Fibroblast of upper back skin (primary cell): ENCODE data around the gene CUTC.
"Not testable (repeated sequence)": the region's sequence is repeated elsewhere in the genome, so short reads cannot be mapped to it uniquely, and the experiment has no call there.

Experiments
- DNase-seq: peaks from one replicate; pipeline ENCODE4 v3.0.0-alpha.2; 2013

CUTC gene, protein sequence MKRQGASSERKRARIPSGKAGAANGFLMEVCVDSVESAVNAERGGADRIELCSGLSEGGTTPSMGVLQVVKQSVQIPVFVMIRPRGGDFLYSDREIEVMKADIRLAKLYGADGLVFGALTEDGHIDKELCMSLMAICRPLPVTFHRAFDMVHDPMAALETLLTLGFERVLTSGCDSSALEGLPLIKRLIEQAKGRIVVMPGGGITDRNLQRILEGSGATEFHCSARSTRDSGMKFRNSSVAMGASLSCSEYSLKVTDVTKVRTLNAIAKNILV

GRCh38 chr10:99732033-99732842 is at the start of gene CUTC, which contains the start of gene COX15:
CUTC (plus strand) TSS chr10:99732234; CDS start chr10:99732349, 115 bp downstream.
COX15 (minus strand) TSS chr10:99732127; CDS start chr10:99732049, 78 bp downstream.
- peak; percentile 95 for DNase-seq

DNA sequence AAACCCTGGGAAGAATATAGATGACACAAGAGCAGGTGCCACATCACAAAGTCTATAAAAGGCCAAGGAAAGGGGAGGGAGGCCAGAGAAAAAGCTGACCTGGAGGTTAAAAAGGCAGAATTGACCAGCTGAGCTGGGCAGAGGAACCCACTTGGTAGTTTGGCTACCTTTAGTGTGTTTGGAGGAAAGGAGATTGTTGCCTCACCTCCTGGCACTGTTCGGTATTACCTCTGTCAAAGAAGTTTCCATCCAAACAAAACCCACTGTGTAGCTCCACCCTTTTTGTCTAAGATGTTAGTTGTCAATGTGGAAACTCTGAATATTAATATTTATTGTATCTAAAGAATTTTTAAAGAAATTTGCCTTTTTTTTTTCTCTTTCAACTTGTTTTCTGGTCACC is 49.3 kb upstream of the CUTC start:
- no peak for DNase-seq

DNA sequence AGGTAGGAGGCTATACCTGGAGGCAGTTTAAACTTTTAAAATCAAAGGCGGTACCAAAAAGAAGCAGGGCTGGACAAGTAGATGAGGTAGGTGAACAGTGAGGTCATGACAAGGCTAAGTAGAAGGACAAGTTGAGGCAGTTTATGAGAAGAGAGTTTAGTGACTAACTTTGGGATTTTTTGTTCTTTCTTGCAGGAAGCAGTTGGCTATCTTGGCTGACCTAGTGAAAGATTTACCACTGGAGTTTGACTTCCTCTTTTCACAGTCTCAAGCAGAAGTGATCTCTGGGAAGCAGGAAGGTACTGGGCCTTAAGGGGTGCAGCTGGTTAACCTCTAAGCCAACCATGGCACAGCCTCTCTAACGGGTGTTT is 46.5 kb upstream of the CUTC start:
- DNase-seq = no peak

GRCh38 chr10:99689461-99689860 is 42.6 kb upstream of the CUTC start:
- no peak for DNase-seq

GRCh38 chr10:99693933-99694583 is 38.0 kb upstream of the CUTC start:
- peak; percentile 83 for DNase-seq

DNA sequence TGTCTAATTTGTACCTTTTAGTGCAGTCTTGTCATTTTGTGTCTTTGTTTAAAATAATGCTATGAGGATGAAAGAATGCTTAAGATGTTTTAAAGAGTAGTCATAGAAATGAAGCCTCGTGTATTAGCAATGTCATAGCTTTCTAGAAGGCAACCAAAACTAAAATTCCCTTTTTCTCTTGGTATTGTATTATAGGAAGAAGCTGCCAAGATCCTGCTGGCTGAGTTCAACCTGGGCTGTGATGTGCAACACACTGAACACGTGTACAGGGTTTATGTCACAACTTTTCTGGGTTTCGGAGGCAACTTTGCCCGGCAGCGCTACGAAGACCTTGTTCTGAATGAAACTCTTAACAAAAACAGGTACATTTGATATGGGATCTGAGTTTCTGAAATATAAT is 36.3 kb upstream of the CUTC start:
- peak; percentile 40 for DNase-seq

DNA sequence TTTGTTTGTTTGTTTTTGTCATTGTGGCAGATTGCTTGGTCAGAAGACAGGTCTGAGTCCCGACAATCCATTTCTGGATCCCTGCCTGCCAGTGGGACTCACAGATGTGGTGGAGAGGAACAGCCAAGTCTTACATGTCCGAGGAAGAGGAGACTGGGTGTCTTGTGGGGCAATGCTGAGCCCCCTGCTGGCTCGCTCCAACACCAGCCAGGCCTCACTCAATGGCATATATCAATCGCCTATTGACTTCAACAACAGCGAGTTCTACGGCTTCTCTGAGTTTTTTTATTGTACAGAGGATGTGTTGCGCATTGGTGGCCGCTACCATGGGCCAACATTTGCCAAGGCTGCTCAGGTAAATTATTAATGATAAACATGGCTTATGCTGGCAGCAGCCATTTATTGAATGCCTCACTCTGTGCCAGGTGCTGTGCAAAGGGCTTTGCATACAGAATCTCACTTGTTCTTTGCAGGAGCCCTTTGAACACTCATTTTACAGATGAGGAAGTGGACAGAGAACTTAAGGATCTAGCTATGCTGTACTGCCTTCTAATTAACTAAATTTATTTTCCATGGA is 33.4 kb upstream of the CUTC start:
- no peak for DNase-seq

DNA sequence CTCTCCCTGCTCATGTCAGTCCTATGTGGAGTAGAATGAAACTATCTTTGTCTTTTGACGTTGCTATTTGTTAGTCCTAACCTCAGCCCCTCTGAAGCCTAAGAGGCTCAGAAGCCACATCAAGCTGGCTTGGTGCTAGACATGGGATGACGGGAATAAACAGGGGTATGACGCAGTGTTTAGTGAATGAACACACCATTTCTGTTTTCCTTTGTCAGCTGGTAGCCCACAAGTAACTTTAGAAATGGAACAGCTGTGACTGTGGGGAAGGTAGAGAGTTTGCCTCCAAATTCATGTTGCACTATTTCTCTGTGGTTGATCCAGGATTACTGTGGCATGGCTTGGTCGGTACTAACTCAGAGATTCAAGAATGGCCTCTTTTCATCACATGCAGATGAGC is 31.4 kb upstream of the CUTC start:
- no peak for DNase-seq

GRCh38 chr10:99708428-99709012 is 23.5 kb upstream of the CUTC start:
- DNase-seq = no peak

- DNase-seq = peak; percentile 51
These were observed 22.4 kb upstream of the CUTC start for GRCh38 chr10:99709480-99710229.

GRCh38 chr10:99711129-99711719 is 20.8 kb upstream of the CUTC start:
- DNase-seq = peak; percentile 72

GRCh38 chr10:99714446-99714845 is 17.6 kb upstream of the CUTC start:
- no peak for DNase-seq

DNA sequence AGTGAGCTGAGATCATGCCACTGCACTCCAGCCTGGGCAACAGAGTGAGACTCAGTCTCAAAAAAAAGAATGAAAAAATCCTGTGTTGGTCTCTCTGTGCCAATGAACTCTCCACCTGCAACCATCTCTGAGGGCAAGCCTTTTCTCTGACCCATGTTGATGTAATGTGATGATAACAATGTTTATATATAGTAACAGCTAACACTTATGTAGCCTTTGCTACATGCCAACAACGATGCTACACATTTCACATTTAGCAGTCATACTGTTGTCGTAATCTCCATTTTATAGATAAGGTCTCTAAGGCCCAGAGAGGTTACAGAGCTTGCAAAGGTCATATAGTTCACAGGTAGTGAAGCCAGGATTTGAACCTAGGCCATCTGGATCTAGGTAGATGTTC is 11.6 kb upstream of the CUTC start:
- DNase-seq = no peak

GRCh38 chr10:99730026-99730425 is 2.0 kb upstream of the CUTC start:
- peak; percentile 11 for DNase-seq

GRCh38 chr10:99731306-99732032 is 565 bp upstream of the CUTC start:
- DNase-seq = no peak

- DNase-seq = no peak
These were observed 1.3 kb downstream of the CUTC start for GRCh38 chr10:99733366-99733765.

DNA sequence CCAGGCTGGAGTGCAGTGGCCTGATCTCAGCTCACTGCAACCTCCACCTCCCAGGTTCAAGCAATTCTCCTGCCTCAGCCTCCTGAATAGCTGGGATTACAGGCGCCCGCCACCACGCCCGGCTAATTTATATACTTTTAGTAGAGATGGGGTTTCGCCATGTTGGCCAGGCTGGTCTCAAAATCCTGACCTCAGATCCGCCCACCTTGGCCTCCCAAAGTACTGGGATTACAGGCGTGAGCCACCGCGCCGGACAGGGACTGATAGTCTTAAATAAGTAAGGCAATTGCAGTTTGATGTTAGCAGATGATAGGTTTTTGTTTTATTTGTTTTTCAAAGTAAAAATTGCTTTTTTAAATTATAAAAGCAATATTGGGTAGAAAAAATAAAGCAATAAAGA is 2.1 kb downstream of the CUTC start:
- DNase-seq = not testable (repeated sequence)

DNA sequence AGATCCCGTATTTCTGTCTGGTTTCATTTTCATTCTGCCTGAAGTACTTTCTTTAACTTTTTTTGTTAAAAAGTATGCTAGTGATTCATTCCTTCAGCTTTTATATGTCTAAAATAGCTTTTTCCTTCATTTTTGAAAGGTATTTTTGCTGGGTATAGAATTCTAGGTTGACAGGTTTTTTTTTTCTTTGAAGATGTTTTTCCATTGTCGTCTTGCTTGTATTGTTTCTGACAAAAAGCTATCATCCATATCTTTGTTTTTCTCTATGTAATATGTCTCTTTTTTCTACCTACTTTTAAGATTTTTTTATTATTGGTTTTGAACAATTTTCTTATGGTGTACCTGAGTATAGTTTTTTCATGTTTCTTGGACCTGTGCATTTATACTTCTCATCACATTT is 8.2 kb downstream of the CUTC start:
- DNase-seq = no peak

DNA sequence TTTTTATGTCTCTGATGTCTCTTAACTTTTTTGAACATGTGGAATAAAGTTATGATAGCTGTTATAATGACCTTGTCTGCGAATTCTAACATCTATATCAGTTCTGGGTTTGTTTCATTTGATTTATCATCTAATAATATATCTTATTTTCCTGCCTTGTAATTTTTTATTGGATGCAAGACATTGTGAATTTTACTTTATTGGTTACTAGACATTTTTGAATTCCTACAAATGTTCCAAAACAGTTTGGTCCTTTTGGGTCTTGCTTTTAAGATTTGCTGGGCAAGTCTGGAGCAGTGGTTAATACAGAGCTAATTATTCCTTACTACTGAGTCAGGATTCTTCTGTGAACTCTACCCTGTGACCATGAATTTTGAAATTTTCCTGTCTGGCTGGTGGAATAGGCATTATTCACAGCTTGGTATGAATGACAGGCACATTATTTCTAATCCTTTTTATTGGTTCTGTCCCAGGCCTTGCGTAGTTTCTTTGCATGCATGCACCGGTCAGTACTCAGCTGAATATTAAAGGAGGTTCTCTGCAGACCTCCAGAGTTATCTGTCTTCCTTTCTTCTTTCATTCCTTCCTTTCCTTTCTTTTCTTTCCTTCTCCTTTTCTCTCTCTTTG is 9.0 kb downstream of the CUTC start:
- no peak for DNase-seq

DNA sequence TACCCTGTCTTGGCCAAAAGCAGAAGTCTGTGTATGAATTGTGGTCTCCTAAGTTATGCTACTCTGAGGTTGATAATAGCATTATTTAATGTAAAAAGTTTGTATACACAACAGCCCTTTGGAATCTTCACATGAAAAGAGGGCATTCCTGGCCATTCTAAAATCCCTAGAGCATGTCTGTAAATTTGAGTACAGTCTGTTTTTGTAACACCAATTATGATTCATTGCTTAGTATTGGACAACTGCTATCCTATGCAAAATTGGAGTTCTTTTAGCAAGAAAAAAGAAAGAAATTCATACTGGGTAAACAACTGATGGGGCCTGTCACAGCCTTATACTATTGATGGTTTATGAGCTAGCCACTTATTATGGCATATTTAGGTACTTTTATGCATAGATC is 10.2 kb downstream of the CUTC start:
- DNase-seq = peak; percentile 21

DNA sequence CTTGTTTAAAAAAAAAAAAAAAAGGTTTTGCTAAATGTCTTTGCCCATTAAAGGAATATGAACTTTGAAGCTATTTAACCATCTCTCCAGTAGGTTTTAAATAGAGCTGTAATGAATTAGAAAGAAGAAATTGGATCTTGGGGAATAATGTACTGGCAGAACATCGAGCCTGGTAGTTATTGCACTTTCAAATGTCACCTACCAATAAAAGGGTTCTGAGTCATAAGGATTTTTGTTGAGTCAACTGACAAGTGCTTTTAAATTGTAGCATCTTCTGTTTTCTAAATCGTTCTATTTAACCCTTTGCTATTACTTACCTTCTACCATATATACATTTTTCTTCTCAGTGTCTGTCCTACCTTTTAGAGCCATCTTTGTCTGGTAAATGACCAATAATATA is 10.7 kb downstream of the CUTC start:
- peak; percentile 4 for DNase-seq
